Inflammatory macrophage (primary cell): ENCODE measurements around the gene UBASH3A.
A peak's percentile ranks its signal among the peaks of the same experiment; 100 is the strongest.

Experiments
- DNase-seq, 2 donors: peaks; one replicate each; pipeline ENCODE4 v3.0.0-alpha.2; 2020 to 2022

The UBASH3A gene

DNA sequence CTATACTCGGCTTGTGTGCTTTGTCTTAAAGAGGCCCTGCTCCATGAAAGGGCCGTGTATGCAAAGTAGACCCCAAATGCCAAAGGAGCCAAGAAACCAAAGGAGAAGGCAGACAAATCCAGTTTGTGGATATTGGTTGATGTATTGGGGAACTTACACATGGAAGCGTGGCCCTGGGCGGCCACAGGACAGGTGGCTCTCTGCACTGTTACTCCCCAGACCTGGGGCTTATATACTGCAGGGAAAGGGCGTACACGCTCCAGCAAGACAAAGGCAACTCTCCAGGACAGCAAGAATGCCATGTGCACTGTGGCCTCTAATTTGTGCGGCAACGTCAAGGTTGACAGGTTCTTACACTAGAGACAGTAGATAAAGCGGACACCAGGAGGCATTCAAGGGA lies 67.5 kb downstream of the UBASH3A start:
- no peak for DNase-seq

- DNase-seq: no peak
Measured at GRCh38 chr21:42471716-42472330, 68.1 kb downstream of the UBASH3A start.

DNA sequence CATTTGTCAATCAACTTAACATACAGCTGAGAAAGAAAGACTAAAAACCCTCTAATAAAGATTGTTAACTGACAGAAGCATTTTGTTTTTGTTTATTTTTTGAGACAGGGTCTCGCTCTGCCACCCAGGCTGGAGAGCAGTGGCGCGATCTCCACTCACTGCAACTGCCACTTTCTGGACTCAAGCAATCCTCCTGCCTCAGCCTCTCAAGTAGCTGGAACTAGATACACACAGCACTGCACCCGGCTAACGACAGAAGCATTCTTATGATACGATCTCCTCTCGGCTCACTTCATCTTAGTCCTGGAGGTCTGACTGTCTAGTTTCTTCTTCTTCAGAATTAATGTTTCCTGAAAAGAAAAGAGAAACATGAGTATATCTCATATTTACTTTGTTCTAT lies 68.8 kb downstream of the UBASH3A start:
- DNase-seq: no peak

GRCh38 chr21:42473498-42474042 lies 69.9 kb downstream of the UBASH3A start:
- no peak for DNase-seq

GRCh38 chr21:42474043-42474831 lies 70.5 kb downstream of the UBASH3A start:
- no peak for DNase-seq

DNA sequence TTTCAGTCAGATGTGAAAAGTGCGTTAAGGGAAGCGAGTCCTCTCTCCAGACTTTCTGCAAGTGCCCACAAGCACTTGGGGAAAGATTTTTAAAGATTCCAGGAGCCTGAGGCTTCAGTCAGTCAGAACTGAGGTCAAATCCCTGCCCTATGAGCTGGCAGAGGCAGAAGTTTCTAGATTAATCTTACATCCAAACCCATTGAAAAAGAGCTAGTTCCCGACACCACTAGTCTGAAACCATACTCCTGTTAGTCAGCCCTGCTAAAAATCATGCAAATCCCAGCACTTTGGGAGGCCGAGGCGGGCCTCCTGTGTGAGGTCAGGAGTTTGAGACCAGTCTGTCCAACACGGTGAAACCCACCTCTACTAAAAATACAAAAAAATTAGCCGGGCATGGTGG lies 71.3 kb downstream of the UBASH3A start:
- no peak for DNase-seq

GRCh38 chr21:42475526-42476387 lies 72.1 kb downstream of the UBASH3A start:
- no peak for DNase-seq

DNA sequence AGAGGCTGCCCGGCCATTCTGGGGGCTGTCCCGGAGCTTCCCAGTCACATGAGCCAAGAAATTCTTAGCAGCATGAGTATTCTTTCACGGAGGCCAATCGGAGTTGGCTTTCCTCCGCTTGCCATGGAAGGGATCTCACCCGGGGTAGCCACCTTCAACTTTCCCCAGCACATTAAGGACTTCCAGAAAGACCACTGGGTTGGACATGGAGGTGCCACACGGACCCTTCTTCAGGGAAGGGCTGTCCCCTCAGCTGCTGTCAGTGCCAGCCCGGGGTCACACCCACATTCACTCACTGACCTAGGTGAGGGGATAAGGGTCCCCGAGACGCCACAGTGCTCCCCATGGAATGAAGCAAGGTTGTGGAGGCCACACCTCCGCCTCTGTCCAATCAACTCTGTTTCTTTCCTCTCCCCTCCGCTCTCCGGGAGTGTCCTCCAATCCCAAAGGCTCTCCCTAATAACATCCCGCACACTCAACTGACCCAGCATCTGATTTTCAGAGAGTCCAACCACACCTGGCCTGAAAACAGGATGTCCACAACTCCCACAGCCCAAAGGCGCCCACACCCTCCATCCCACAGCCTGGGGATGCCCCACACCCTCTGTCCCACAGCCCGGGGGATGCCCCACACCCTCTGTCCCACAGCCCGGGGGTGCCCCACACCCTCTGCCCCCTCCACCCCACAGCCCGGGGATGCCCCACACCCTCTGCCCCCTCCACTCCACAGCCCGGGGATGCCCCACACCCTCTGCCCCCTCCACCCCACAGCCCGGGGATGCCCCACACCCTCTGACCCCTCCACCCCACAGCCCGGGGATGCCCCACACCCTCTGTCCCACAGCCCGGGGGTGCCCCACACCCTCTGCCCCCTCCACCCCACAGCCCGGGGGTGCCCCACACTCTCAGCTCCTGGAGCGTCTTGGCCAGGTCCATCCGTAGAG lies 73.0 kb downstream of the UBASH3A start:
- DNase-seq: no peak

DNA sequence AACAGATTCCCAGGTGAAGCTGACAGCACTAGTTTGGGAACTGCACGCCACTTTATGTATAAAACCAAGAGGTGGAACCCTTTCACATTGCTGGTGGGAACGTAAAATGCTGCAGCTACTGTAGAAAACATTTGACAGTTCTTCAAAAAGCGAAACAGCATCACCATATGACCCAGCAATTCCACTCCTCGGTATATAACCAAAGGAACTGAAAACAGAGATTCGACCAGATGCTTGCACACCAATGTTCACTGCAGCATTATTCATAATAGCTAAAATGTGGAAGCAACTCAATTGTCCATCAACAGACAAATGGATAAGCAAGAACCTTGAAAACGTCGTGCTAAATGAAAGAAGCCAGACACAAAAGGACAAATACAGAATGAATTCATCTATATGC lies 74.8 kb downstream of the UBASH3A start:
- no peak for DNase-seq

GRCh38 chr21:42479582-42479981 lies 75.9 kb downstream of the UBASH3A start:
- no peak for DNase-seq

DNA sequence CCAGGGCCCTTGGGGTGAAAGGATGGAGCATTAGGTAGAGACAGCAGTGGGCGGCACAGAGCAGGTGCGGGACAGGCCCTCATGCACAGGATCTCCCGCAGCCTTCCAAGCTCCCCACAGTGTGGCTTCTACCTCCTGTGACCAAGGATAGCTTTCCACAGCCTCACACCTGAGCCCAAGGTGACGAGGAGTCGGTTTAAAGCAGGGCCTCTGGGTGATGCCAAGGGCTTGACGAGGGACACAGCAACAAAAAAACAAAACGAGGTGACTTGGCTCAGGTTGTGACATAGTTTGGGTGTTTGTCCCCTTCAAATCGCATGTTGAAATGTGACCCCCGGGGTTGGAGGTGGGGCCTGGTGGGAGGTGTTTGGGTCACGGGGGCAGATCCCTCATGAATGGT lies 77.0 kb downstream of the UBASH3A start:
- no peak for DNase-seq

- no peak for DNase-seq
Measured at GRCh38 chr21:42481169-42481568, 77.5 kb downstream of the UBASH3A start.

DNA sequence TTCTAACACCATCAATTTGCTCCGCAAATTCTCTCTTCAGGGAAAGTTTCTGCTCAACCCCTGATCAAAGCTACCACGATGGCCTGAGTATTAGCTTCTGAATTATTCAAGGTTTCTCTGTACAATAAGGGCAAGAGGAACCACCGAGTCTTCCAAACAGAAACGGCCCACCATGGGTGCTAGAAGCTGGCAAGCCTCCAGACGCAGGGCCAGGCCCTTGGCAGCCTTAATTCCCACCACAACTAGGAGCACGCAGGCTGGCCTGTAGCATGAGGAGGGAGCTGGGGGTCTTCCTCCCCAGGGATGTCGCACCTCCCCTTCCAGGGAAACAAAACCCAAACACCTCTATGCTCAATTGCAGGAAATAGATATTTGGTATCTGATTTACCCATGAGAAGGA lies 81.3 kb downstream of the UBASH3A start:
- DNase-seq: no peak

- no peak for DNase-seq
Measured at GRCh38 chr21:42486072-42486471, 82.4 kb downstream of the UBASH3A start.

DNA sequence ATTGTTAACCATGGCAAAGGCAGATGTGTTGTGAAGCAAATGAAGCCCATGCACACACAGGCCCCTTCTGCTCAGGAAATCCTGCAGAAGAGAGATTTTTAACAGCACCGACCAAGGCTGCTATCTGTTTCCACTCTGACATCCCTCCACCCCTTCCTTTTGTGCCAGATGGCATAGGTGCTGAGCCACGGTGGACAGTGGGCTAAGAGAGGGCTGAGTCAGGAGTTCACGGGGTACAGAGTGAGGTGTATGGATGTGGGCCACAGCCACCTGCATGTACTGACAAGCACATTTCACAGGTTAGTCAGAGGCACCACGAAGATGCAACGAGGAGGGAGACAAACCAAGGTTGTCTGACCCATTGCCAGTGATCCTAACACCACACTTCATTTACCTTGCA lies 82.8 kb downstream of the UBASH3A start:
- no peak for DNase-seq

- no peak for DNase-seq
Measured at GRCh38 chr21:42489006-42489563, 85.4 kb downstream of the UBASH3A start.

- no peak for DNase-seq
Measured at GRCh38 chr21:42489991-42490390, 86.3 kb downstream of the UBASH3A start.

GRCh38 chr21:42490720-42491119 lies 87.0 kb downstream of the UBASH3A start:
- peak in 1 of 2 donors; percentile 22 for DNase-seq

DNA sequence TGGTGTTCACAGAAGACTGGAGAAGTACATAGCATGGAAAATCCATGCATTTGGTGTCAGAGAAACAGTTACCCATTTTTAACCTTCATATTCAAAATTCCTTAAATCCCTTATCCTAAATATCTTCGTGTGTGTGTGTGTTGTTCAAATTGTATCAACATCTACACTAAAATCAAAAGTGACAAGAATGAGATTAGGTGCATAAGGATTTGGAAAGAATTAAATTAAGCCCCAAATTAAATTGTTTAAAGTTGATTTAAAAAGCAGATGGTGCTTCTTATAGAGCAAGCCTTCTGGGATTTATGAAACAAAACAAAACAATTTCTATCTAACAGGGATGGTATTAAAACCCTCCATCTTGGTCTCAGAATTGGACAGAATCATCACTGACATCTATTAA lies 87.6 kb downstream of the UBASH3A start:
- DNase-seq: no peak

GRCh38 chr21:42492201-42492600 lies 88.5 kb downstream of the UBASH3A start:
- DNase-seq: no peak
